G401 (cell line): ENCODE data around the gene CNOT10. TPM values are rescaled to one million over a fixed set of nuclear protein-coding genes. Genes with fewer than 3 reads are reported as not detected.
"Not testable (repeated sequence)": the region's sequence is repeated elsewhere in the genome, so short reads cannot be mapped to it uniquely, and the experiment has no call there.

ENCODE experiments used
- DNase-seq: peaks from one replicate; pipeline ENCODE4 v3.0.0-alpha.2; 2015; ENCODE audit warnings: low spot score
- in situ Hi-C: cut with HindIII; loops from 2 replicates; pipeline ENCODE4 v1.10.0; 2016; ENCODE audit warnings: low sequenced_read_pairs, mixed read lengths
- total RNA-seq: library from RNA; depleted of rRNA; stranded (reverse); fragments of >200 nt; shearing (Covaris generic); gene quantifications from 2 replicates; pipeline ENCODE4 v1.2.3, GENCODE V29; 2014; rRNA removed

The CNOT10 gene, protein sequence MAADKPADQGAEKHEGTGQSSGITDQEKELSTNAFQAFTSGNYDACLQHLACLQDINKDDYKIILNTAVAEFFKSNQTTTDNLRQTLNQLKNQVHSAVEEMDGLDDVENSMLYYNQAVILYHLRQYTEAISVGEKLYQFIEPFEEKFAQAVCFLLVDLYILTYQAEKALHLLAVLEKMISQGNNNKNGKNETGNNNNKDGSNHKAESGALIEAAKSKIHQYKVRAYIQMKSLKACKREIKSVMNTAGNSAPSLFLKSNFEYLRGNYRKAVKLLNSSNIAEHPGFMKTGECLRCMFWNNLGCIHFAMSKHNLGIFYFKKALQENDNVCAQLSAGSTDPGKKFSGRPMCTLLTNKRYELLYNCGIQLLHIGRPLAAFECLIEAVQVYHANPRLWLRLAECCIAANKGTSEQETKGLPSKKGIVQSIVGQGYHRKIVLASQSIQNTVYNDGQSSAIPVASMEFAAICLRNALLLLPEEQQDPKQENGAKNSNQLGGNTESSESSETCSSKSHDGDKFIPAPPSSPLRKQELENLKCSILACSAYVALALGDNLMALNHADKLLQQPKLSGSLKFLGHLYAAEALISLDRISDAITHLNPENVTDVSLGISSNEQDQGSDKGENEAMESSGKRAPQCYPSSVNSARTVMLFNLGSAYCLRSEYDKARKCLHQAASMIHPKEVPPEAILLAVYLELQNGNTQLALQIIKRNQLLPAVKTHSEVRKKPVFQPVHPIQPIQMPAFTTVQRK
- total RNA-seq = 23.1 and 23.9 TPM in 2 replicates

DNA sequence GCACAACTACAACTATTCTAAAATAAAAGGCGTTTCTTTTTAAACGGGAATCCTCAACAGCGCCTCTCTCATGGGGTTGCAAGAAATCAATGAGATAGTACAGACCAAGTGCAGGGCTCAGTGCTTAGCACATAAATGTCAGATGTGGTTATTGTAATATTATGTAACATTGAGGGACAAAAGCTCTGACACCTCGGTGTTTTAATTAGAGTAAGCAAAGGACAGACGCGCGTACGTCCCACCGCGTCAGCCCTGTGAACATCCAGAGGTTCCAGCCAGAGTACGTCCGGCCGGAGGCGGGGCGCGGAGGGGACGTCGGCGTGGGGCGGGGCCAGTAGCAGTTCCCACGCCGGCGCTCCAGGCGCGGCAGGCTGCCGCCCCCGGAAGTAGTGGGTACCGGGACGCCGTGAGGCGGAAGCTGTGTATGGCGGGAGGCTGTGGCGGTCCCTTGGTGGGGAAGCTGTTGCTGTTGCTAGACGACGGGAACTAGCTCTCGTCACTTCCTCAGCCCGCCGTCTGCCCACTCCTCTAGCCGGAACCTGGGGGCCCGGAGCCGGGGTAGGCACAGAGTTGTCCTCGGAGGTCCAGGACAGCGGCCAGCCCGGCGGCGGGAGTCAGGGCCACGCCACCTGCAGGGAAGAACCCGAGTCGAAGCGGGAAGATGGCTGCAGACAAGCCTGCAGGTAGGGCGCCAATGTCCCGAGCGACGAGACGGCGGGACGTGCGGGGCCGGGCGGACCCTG is at the start of gene CNOT10:
TSS of gene CNOT10 (plus strand) at position 389 of the 743 bp plus-strand sequence. CDS start at position 662, 273 bp downstream.
- peak; percentile 92 for DNase-seq
- in situ Hi-C loops = no loop called here

DNA sequence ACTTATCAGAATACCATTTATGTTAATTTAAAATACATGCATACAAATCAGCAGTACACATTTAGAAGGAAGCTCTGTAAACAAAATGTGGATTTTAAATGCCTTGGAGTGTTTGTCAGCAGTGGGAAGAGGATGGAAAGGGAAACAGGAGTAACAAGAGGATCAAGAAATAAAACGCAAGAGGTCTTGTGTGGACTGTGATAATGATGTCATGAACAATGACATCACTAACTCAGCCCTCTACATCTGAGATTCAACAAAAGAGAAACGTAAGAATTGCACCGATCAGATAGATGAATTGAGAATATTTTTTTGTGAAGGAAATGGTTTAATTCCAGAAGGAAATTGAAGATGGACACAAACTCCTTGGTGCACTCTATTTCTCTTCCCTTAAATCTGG is 44.0 kb upstream of the CNOT10 start:
- DNase-seq = no peak
- in situ Hi-C loops = no loop called here

DNA sequence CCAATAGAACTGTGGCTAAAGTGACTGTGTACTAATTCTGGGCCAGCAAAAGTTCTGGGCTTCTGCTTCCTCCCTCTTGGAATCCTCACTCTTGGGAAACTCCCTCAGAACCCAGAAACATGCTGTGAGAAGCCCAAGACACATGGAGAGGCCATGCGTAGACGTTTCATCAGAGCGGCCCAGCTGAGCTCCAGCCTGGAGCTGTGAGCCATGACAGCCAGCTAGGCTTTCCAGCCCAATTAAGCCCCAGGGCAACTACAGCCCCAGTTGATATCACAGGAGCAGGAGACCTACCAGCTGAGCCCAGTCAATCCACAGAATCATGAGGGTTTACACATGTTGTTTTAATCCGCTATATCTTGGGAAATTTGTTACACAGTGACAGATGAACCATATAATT is 43.6 kb upstream of the CNOT10 start:
- no peak for DNase-seq
- in situ Hi-C loops = no loop called here

DNA sequence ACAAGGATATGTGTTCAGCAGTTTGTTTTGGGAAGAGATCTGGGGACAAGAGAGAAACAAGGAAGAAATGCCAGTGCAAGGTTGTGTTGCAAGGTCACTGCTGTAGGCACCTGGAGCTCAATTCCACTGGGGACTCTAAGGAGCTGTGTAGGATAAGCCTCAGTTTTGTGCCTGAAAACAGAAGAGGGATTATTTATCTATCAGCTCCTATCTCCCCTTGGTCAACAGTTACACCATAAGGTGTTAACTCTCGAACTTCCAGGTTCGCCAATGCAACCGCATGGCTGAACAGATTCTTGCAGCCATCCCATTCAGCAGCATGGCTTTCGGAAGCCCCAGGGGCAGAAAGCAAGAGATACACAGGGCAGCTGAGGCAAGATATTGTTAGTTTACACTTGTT is 41.6 kb upstream of the CNOT10 start:
- in situ Hi-C loops = no loop called here
- DNase-seq = no peak

DNA sequence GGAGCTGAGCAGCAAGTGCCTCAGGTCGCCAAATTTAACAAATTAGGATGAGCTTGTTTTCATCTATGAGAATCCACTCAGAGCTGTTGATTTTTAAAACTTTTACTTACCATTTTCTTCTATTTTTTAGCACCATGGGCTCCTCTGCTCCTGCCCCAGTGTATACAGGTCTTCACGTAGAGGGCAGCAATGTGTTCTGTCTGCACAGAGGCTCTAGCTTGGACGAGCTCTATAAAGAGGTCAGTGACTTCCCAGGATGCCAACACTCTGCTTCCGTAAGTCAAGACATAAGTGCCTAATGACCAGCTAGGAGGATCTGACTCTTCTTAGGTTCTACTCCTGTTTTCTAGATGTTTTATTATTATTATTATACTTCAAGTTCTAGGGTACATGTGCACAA is 41.2 kb upstream of the CNOT10 start:
- DNase-seq = no peak

DNA sequence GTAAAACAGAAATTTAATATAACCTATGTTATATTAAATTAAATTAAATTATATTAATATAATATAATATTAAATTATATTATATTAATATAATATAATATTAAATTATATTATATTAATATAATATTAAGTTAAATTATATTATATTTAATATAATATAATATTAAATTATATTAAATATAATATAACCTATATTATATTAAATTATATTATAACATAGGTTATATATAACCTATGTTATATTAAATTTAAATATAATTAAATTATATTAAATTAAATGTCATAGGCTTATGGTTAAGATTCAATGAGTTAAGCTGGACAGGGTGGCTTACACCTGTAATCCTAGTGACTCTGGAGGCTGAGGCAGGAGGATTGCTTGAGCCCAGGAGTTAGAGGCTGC is 40.6 kb upstream of the CNOT10 start:
- no peak for DNase-seq
- in situ Hi-C loops = no loop called here

More for the DNA sequence above, 41.2 kb upstream of the CNOT10 start:
- in situ Hi-C loops = no loop called here

DNA sequence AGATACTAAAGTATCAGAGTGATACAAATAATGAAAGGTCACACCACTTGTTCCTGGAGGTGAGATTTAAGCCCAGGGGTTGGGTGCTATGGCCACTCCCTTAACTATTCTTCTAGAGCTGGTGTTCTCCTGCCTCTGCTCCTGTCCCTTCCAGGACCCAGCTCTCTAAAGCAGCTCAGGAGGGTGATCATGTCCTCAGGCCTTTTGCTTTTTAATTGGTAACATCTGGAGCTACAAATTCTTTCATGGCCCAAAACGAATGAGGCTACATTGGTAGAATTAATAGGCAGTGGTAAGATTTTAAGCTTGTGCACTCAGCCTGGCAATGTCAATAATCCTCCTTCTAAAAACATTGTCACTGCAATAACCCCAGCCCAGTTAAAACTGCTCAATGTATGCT is 38.2 kb upstream of the CNOT10 start:
- DNase-seq = no peak
- in situ Hi-C loops = no loop called here

DNA sequence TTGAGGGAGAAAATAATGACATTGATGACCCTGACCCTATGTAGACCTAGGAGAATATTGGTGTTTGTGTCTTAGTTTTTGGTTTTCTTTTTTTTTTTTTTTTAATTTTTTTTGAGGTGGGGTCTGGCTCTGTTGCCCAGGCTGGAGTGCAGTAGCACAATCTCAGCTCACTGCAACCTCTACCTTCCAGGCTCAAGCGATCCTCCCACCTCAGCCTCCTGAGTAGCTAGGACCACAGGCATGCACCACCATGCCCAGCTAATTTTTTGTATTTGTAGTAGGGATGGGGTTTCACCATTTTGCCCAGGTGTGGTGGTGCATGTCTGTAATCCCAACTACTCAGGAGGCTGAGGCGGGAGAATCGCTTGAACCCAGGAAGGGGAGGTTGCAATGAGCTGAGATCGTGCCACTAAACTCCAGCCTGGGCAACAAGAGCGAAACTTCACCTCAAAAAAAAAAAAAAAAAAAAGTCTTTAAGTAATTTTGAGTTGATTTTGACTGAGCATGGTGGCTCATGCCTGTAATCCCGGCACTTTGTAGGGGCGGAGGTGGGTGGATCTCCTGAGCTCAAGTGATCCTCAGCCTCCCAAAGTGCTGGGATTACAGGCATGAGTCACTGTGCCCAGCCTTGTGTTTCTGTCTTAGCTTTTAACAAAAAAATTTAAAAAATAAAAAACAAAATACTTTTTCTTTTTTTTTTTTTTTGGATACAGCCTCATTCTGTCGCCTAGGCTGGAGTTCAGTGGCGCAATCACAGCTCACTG is 32.5 kb upstream of the CNOT10 start:
- in situ Hi-C loops, DNase-seq: not testable (repeated sequence)

DNA sequence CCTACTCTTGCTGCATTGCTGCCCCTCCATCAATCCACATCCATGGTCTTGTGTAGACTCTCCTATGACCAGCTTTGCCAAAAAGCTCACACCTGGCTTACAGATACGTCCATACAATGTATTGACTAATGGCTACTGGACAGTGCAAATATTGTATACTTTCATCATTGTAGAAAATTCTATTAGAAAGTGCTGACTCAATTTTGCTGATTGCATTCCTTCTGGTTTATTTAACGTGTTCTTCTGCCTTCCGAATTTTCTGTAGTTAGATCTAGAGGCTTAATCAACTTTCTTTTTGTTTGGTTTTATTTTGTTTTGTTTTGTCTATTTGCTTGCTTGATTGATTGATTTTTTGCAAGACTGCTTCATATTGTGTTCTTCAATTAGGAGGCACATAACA is 29.8 kb upstream of the CNOT10 start:
- no peak for DNase-seq
- in situ Hi-C loops = no loop called here

DNA sequence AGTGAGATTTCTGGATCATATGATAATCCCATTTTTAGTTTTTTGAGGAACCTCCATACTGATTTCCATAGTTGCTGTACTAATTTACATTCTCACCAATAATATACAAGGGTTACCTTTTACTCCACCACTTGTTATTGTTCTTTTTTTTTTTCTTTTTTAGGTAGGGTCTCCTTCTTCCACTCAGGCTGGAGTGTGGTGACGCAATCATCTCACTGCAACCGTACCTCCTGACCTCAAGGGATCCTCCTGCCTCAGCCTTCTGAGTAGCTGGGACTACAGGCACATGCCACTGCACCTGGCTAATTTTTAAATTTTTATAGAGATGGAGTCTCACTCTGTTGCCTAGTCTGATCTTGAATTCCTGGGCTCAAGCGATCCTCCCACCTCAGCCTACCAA is 24.4 kb upstream of the CNOT10 start:
- in situ Hi-C loops = no loop called here
- no peak for DNase-seq

DNA sequence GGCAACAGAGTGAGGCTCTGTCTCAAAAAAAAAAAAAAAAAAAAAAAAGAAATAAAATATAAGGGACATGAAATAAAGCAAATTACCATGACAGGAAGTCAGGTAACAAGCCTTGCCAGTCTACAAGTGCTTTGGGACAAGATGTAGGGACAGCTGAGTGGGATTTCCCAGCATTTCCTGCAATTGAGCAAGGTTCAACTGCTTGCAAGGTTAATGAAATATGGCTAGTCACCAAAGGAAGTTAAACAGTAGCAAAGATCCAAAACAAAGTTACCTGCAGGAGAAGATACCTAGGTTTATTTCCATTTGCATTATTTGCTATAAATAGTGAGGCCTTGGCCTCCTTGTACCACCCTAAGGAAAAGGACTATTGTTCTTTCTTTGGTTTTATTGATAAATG is 22.3 kb upstream of the CNOT10 start:
- in situ Hi-C loops = no loop called here
- no peak for DNase-seq

DNA sequence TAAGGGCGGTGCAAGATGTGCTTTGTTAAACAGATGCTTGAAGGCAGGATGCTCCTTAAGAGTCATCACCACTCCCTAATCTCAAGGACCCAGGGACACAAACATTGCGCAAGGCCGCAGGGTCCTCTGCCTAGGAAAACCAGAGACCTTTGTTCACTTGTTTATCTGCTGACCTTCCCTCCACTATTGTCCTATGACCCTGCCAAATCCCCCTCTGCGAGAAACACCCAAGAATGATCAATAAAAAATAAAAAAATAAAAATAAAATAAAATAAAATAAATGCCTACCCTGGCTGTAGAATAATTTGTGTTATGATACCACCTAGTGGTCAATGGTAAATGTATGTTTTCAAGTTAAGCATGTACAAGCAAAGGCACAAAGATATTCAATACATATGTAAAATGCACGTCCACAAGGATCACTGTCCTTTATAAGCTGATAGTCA is 20.3 kb upstream of the CNOT10 start:
- in situ Hi-C loops = not testable (repeated sequence)
- DNase-seq = peak; percentile 31

DNA sequence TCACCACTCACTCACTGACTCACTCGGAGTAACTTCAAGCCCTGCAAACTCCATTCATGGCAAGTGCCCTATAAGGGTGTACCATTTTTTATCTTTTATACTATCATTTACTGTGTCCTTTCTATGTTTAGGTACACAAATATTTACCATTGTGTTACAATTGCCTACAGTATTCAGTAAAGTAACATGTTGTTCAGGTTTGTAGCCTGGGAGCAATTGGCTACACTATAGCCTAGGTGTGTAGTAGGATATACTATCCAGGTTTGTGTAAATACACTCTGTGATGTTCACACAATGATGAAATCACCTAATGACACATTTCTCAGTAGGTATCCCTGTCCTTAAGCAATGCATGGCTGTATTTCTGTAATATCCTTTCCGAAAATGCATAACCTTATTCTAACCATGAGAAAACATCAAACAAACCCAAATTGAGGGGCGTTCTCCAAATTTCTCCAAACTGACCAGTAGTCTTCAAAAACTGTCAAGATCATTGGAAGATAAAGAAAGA is 17.9 kb upstream of the CNOT10 start:
- no peak for DNase-seq
- in situ Hi-C loops = no loop called here

DNA sequence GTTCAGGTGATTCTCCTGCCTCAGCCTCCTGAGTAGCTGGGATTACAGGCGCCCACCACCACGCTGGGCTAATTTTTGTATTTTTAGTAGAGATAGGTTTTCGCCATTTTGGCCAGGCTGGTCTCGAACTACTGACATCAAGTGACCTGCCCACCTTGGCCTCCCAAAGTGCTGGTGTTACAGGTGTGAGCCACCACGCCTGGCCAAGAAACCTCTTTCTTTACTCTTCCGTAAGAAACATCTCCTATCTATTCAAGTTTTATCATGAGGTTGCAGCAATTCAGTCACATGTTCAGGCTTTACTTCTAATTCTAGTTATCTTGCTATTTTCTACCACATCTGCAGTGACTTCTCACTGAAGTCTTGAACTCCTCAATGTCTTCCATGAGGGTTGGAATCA is 15.8 kb upstream of the CNOT10 start:
- DNase-seq, in situ Hi-C loops: not testable (repeated sequence)

DNA sequence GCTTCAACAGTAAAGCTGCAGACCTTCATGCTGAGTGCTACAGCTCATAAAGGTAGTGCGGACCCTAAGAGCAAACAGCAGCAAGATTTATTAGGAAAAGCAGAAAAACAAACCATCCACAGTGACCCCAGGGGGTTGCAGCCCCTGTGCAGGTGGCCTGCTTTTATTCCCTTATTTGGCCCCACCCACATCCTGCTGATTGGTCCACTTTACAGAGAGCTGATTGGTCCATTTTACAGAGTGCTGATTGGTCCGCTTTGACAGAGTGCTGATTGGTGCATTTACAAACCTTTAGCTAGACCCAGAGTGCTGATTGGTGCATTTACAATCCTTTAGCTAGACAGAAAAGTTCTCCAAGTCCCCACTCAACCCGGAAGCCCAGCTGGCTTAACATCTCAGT is 11.3 kb upstream of the CNOT10 start:
- in situ Hi-C loops, DNase-seq: not testable (repeated sequence)

DNA sequence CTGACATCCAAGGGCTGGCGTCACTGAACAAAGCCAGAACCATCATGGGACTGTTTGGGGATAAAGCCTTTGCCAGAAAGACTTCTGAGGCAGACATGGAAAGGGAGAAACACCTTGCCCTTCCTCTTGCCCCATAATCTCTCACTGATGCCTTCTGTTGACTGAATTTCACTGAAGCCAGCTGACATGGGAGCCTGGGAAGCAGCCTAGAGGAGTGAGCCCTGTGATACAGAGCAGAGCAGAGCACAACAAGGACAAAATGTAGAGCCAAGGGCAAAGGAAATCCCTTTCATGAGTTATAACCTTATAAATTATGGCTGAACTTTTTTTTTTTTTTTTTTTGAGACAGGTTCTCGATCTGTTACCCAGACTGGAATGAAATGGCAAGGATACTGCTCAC is 9.8 kb upstream of the CNOT10 start:
- in situ Hi-C loops = no loop called here
- no peak for DNase-seq

DNA sequence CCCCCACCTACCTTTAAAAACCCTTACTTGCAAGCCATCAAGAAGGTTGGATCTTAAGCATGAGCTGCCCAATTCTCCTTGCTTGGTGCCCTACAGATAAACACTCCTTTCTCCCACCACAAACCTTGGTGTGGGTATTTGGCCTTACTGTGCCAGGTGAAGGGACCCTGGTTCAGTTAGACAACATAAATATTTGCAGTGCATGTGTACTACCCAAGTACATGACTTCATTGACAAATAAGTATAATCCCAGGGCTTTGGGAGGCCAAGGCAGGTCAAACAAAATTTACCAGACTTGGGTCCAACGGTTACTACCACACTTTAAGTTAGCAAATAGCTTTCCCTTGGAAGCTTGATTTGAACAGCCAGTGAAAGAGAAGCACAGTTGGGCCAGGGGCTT is 9.3 kb upstream of the CNOT10 start:
- no peak for DNase-seq
- in situ Hi-C loops = no loop called here

DNA sequence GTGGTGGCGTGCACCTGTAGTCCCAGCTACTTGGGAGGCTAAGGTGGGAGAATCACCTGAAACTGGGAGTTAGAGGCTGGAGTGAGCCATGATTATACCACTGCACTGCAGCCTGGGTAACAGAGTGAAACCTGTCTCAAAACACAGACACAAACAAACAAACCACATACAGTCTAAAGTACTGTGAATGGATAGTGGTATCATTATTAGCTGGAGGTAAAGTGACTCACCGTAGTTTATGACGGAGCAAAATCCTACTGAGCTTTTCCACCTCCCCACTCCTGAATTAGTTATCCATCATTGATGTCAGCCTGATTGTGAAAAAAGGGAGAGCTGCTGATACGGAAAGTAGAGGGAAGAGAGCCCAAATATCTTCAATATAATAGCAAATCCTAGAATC is 3.2 kb upstream of the CNOT10 start:
- in situ Hi-C loops = no loop called here
- DNase-seq = no peak
